NOMO-1 (cell line): Measurements from ENCODE around the gene LDB1.

Source experiments
- DNase-seq, 2 experiments: peaks; one replicate each; lab custom pipeline; 2025; ENCODE audit not compliant: unreplicated experiment in 2 of 2; lab: John Stamatoyannopoulos, UW

LDB1 gene

GRCh38 chr10:102120142-102120990 lies at the start of gene LDB1:
LDB1 (minus strand) TSS chr10:102120368; CDS start chr10:102120110, 258 bp downstream.
- DNase-seq: peak; percentile 75 to 91

- DNase-seq: no peak
These were observed 47.7 kb upstream of the LDB1 start for GRCh38 chr10:102167861-102168260.

GRCh38 chr10:102163342-102163989 lies 43.3 kb upstream of the LDB1 start:
- no peak for DNase-seq

- no peak for DNase-seq
These were observed 39.7 kb upstream of the LDB1 start for GRCh38 chr10:102159831-102160230.

- DNase-seq: no peak
These were observed 39.0 kb upstream of the LDB1 start for GRCh38 chr10:102159051-102159597.

GRCh38 chr10:102157224-102157623 lies 37.1 kb upstream of the LDB1 start:
- DNase-seq: no peak

GRCh38 chr10:102154466-102155116 lies 34.4 kb upstream of the LDB1 start:
- DNase-seq: no peak

GRCh38 chr10:102153093-102153620 lies 33.0 kb upstream of the LDB1 start:
- peak in 1 of 2 experiments; percentile 20 for DNase-seq

- peak in 1 of 2 experiments; percentile 47 for DNase-seq
These were observed 32.4 kb upstream of the LDB1 start for GRCh38 chr10:102152545-102152890.

- DNase-seq: peak; percentile 97 to 98
These were observed 31.8 kb upstream of the LDB1 start, which contains the start of gene NOLC1 for GRCh38 chr10:102151774-102152544. NOLC1 (plus strand) TSS chr10:102152389; CDS start chr10:102152411, 22 bp downstream.

- no peak for DNase-seq
These were observed 31.0 kb upstream of the LDB1 start for GRCh38 chr10:102150970-102151773.

- DNase-seq: no peak
These were observed 28.1 kb upstream of the LDB1 start for GRCh38 chr10:102148275-102148674.

GRCh38 chr10:102147561-102147960 lies 27.4 kb upstream of the LDB1 start:
- DNase-seq: no peak

GRCh38 chr10:102146971-102147428 lies 26.8 kb upstream of the LDB1 start:
- no peak for DNase-seq

- no peak for DNase-seq
These were observed 21.5 kb upstream of the LDB1 start for GRCh38 chr10:102141583-102142107.

- no peak for DNase-seq
These were observed 20.9 kb upstream of the LDB1 start for GRCh38 chr10:102140913-102141540.

- DNase-seq: no peak
These were observed 20.1 kb upstream of the LDB1 start for GRCh38 chr10:102140218-102140617.

GRCh38 chr10:102139281-102140110 lies 19.3 kb upstream of the LDB1 start:
- DNase-seq: no peak
